GM12878 (cell line): ENCODE results near the gene GSC2. TPM values are rescaled to one million over a fixed set of nuclear protein-coding genes. Genes with fewer than 3 reads are reported as not detected.

Experiments used
- ATAC-seq: fragments of 200-7000 bp; cut with Tn5 transposase; 3 replicates; pipeline ENCODE4 v1.9.1; 2020; ENCODE audit warnings: mild to moderate bottlenecking, moderate library complexity
- BruUV-seq: library from RNA; stranded (reverse); fragments of 400-500 nt; replicated peaks from 2 replicates; lab custom pipeline; 2021; lab: Mats Ljungman, UMichigan
- CTCF ChIA-PET: fragments of 300-600 bp; sonication (Branson Sonifier 250); formaldehyde crosslinking; extraction: SDS; loops from one replicate; lab custom pipeline; 2021; ENCODE audit warnings: inconsistent platforms; lab: Yijun Ruan, JAX
- POLR2A ChIA-PET: fragments of 350-600 bp; formaldehyde crosslinking; extraction: SDS; loops from one replicate; lab custom pipeline; 2021; ENCODE audit warnings: inconsistent platforms; lab: Charles Lee
- RAD21 ChIA-PET: fragments of 300-600 bp; sonication (Branson Sonifier 250); formaldehyde crosslinking; loops from one replicate; lab custom pipeline; 2023; ENCODE audit warnings: antibody characterized with exemption; ENCODE audit not compliant: unreplicated experiment; lab: Charles Lee
- SMC1A ChIA-PET: fragments of 300-600 bp; sonication (Branson Sonifier 250); formaldehyde crosslinking; loops from one replicate; lab custom pipeline; 2023; ENCODE audit not compliant: unreplicated experiment, uncharacterized antibody; lab: Charles Lee
- DNase-seq: peaks from one replicate; pipeline ENCODE4 v3.0.0-alpha.2; 2011; ENCODE audit warnings: low read depth, low spot score
- FAIRE-seq: peaks from 3 replicates; lab custom pipeline; 2011; peaks lifted over from hg19 to GRCh38; lab: Jason Lieb, UNC
- H2AFZ ChIP-seq: 2 replicates; pipeline ENCODE4 v1.6.0; 2011; ENCODE audit warnings: low read depth, low read length, control low read depth; ENCODE audit not compliant: control insufficient read depth
- H3K27ac ChIP-seq: 2 replicates; pipeline ENCODE4 v1.5.1; 2011; ENCODE audit warnings: control low read depth; ENCODE audit not compliant: control insufficient read depth, insufficient read depth
- H3K27me3 ChIP-seq, 2 experiments: replicated peaks in 1 of 2; 2 replicates each; pipeline versions ENCODE4 v1.6.0 to v1.6.1; 2011; ENCODE audit warnings: low read length in 1 of 2; ENCODE audit not compliant: control insufficient read depth in 2 of 2, insufficient read depth in 2 of 2
- H3K36me3 ChIP-seq, 2 experiments: 2 replicates each; pipeline ENCODE4 v1.5.1; 2011; ENCODE audit warnings: low read length in 1 of 2; ENCODE audit not compliant: control insufficient read depth in 2 of 2, insufficient read depth in 2 of 2
- H3K4me1 ChIP-seq: 2 replicates; pipeline ENCODE4 v1.6.1; 2011; ENCODE audit warnings: mild to moderate bottlenecking, low read length, moderate library complexity, mixed read lengths; ENCODE audit not compliant: control insufficient read depth, insufficient read depth
- H3K4me2 ChIP-seq: 2 replicates; pipeline ENCODE4 v1.6.0; 2011; ENCODE audit warnings: control low read depth; ENCODE audit not compliant: control insufficient read depth, insufficient read depth
- H3K4me3 ChIP-seq: fragments of 200-600 bp; sonication (generic); 2 replicates; pipeline ENCODE4 v1.5.1; 2016
- H3K79me2 ChIP-seq: 2 replicates; pipeline ENCODE4 v1.6.0; 2011; ENCODE audit warnings: low read length; ENCODE audit not compliant: control insufficient read depth, insufficient read depth
- H3K9ac ChIP-seq: 2 replicates; pipeline ENCODE4 v1.8.0; 2011; ENCODE audit warnings: low read length, control low read depth, mixed read lengths; ENCODE audit not compliant: control insufficient read depth, insufficient read depth
- H3K9me3 ChIP-seq: replicated peaks from 3 replicates; pipeline ENCODE4 v1.5.1; 2011; ENCODE audit warnings: mild to moderate bottlenecking, low read length; ENCODE audit not compliant: control insufficient read depth, insufficient read depth
- H4K20me1 ChIP-seq: 2 replicates; pipeline ENCODE4 v1.6.0; 2011; ENCODE audit not compliant: control insufficient read depth, insufficient read depth
- BCL11A ChIP-seq: IDR thresholded peaks from 2 replicates; pipeline ENCODE4 v1.6.1; 2011; ENCODE audit warnings: low read depth, low read length
- BRCA1 ChIP-seq: IDR thresholded peaks from 2 replicates; pipeline ENCODE4 v1.6.1; 2011; ENCODE audit warnings: low read depth, low read length, improper control_type of control experiment
- CBFB ChIP-seq: IDR thresholded peaks from 2 replicates; pipeline ENCODE4 v1.6.1; 2016; ENCODE audit warnings: antibody characterized with exemption, low read depth
- CEBPB ChIP-seq, 2 experiments: fragments of 150-350 bp in 1 of 2; IDR thresholded peaks; 2 replicates each; pipeline ENCODE4 v1.6.1; 2012 to 2014; ENCODE audit warnings: low read depth in 2 of 2, low read length in 2 of 2, borderline replicate concordance in 1 of 2, inconsistent platforms in 1 of 2
- CHD1 ChIP-seq: IDR thresholded peaks from 2 replicates; pipeline ENCODE4 v1.6.1; 2012; ENCODE audit warnings: low read depth, low read length, improper control_type of control experiment
- DPF2 ChIP-seq: fragments of 450-650 bp; IDR thresholded peaks from 2 replicates; pipeline ENCODE4 v1.6.1; 2017; ENCODE audit warnings: mild to moderate bottlenecking
- FOXK2 ChIP-seq: fragments of 450-650 bp; IDR thresholded peaks from 2 replicates; pipeline ENCODE4 v1.6.1; 2017; ENCODE audit warnings: mild to moderate bottlenecking, moderate library complexity
- MTA3 ChIP-seq: IDR thresholded peaks from 2 replicates; pipeline ENCODE4 v1.6.1; 2012; ENCODE audit warnings: low read length, inconsistent platforms, borderline replicate concordance
- NFXL1 ChIP-seq: fragments of 450-650 bp; IDR thresholded peaks from 2 replicates; pipeline ENCODE4 v1.6.1; 2017; ENCODE audit warnings: antibody characterized with exemption, mild to moderate bottlenecking, borderline replicate concordance
- ZNF274 ChIP-seq: IDR thresholded peaks from one replicate; pipeline ENCODE4 v1.8.0; 2011; ENCODE audit not compliant: insufficient read length, insufficient read depth
- WGBS: methylation state at CpG from one replicate; pipeline ENCODE4 v1.1.6; 2016; ENCODE audit warnings: low lambda C conversion rate; ENCODE audit not compliant: insufficient replicate concordance, insufficient coverage; ENCODE audit errors: missing lambda C conversion rate; 5-methylcytosine and 5-hydroxymethylcytosine counted together
- in situ Hi-C: fragments of 300-500 bp; cut with MboI; formaldehyde crosslinking; loops from 9 replicates; pipeline ENCODE4 v1.14.3; 2018; ENCODE audit warnings: mixed read lengths
- intact Hi-C: fragments of 100-400 bp; cut with micrococcal nuclease; formaldehyde crosslinking; loops from one replicate; pipeline ENCODE4 v1.14.2; 2022; ENCODE audit not compliant: unreplicated experiment
- polyA plus RNA-seq, 11 experiments: library from polyadenylated mRNA; depleted of rRNA in 4 of 11; unstranded in 6 of 11; stranded (reverse) in 5 of 11; fragments of >200 nt; fragmentation: Nextera tagmentation in 4 of 11; fragmentation: Illumina TruSeq in 1 of 11; extraction: Ambion mirVana in 4 of 11; extraction: Trizol in 1 of 11; gene quantifications; 1 replicate in 1 of 11; 2 replicates in 10 of 11; pipeline versions ENCODE4 v1.2.1 to v1.2.3, GENCODE V29; 2011 to 2016; ENCODE audit warnings: inconsistent platforms in 2 of 11, missing spikeins in 2 of 11, low read depth in 1 of 11
- total RNA-seq, 4 experiments: library from RNA; depleted of rRNA in 3 of 4; stranded (reverse); fragments of >200 nt in 3 of 4; fragmentation: Illumina TruSeq in 1 of 4; extraction: Trizol in 1 of 4; gene quantifications; 2 replicates each; pipeline versions ENCODE4 v1.2.1 to v1.2.3, GENCODE V29; 2013 to 2021
- TF ChIP-seq, protein P1 (sequence below): IDR thresholded peaks from 2 replicates; pipeline ENCODE4 v1.6.1; 2012; ENCODE audit warnings: low read depth, low read length, improper control_type of control experiment
- TF ChIP-seq, protein P2 (sequence below): fragments of 450-650 bp; IDR thresholded peaks from 2 replicates; pipeline ENCODE4 v1.6.1; 2017; ENCODE audit warnings: low read depth, mild to moderate bottlenecking, moderate library complexity

The GSC2 gene
- total and polyA plus RNA-seq, 10 of the 15 experiments (the other 5 are each of a cell fraction or from before 2014, with no cell fraction given), result not detected

DNA sequence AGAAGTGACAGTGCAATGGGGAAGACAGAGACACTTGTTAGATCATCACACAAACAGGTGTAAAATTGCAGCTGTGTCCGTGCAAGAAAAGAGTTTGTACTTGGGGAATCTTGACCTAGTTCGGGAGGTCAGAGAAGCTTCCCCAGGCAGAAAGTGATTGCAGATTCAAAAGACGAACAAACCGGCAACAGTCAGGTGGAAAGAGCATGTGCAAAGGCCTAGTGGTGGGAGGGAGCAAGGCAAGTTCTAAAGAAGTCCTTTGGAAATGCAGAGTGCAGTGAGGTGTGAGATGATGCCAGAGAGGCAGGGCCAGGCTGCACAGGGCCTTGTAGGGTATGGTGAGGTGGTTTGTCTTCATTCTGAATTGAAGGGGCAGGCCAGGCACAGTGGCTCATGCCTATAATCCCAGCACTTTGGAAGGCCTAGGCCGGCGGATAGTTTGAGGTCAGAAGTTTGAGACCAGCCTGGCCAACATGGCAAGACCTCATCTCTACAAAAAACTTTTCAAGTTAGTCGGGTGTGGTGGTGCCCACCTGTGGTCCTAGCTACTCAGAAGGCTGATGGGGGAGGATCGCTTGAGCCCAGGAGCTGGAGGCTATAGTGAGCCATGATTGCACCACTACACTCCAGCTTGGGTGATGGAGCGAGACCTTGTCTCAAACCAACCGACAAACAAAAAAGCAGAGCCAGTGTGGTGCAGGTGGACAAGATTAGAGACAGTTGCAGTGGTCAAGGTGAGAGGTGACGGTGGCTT lies 3.7 kb downstream of the GSC2 start:
- intact Hi-C loops, result no loop called here
- no TSS peak for BruUV-seq
- WGBS, result 43% methylated on average over 11 of the region's 11 CpGs
- CTCF ChIA-PET, result interaction anchor here (0.6 to 2.5 kb wide), 5 partner anchors 31 to 483 kb away, joined by 3 to 19 read pairs (median 4); no protein-coding TSS in a partner anchor
- H3K9ac ChIP-seq, result no peak overlapping the region
- H3K27me3 ChIP-seq, result peaks cover 5 to 15% of the 10 kb centered on the region in 2 experiments
- peaks cover 4% of the 10 kb centered on the region for H3K4me1 ChIP-seq
- FAIRE-seq, result no peak
- peaks cover 0 to 4% of the 10 kb centered on the region in 2 experiments; a peak in 2 of 4 replicates for H3K36me3 ChIP-seq
- H3K79me2 ChIP-seq, result peaks cover 13% of the 10 kb centered on the region
- no peak overlapping the region for H3K4me3 ChIP-seq
- H3K27ac ChIP-seq, result no peak overlapping the region
- TF ChIP-seq CHD1, result no peak
- TF ChIP-seq NFXL1, result no peak
- no peak for TF ChIP-seq FOXK2
- TF ChIP-seq BCL11A, result no peak
- TF ChIP-seq DPF2, result no peak
- TF ChIP-seq BRCA1, result no peak
- no peak for TF ChIP-seq CEBPB (IDR thresholded peaks at IDR 0.05; ENCODE audit: borderline replicate concordance in 1 of 2, low read depth in 2 of 2, low read length in 2 of 2)
- no peak for TF ChIP-seq MTA3
- no peak for TF ChIP-seq ZNF274
- TF ChIP-seq, protein P1, sequence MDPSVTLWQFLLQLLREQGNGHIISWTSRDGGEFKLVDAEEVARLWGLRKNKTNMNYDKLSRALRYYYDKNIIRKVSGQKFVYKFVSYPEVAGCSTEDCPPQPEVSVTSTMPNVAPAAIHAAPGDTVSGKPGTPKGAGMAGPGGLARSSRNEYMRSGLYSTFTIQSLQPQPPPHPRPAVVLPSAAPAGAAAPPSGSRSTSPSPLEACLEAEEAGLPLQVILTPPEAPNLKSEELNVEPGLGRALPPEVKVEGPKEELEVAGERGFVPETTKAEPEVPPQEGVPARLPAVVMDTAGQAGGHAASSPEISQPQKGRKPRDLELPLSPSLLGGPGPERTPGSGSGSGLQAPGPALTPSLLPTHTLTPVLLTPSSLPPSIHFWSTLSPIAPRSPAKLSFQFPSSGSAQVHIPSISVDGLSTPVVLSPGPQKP, result no peak
- TF ChIP-seq, protein P2, sequence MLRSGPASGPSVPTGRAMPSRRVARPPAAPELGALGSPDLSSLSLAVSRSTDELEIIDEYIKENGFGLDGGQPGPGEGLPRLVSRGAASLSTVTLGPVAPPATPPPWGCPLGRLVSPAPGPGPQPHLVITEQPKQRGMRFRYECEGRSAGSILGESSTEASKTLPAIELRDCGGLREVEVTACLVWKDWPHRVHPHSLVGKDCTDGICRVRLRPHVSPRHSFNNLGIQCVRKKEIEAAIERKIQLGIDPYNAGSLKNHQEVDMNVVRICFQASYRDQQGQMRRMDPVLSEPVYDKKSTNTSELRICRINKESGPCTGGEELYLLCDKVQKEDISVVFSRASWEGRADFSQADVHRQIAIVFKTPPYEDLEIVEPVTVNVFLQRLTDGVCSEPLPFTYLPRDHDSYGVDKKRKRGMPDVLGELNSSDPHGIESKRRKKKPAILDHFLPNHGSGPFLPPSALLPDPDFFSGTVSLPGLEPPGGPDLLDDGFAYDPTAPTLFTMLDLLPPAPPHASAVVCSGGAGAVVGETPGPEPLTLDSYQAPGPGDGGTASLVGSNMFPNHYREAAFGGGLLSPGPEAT, result no peak
- TF ChIP-seq CBFB, result no peak
- TF ChIP-seq, all 136 proteins: peak for 0
- in situ Hi-C loops, result no loop called here
- Histone ChIP-seq H3K9me3 (no peaks in the 10 kb centered on the region), H4K20me1 (no peaks in the 10 kb centered on the region), H2AFZ (no peak overlapping the region), H3K4me2 (no peak overlapping the region)
- SMC1A ChIA-PET, result interaction anchor here (0.6 to 1.9 kb wide), 2 partner anchors 334 to 806 kb away, joined by 3 to 8 read pairs; partner anchors contain the start of gene CDC45
- ATAC-seq (no peak), DNase-seq (no peak)
- POLR2A ChIA-PET, result no interaction called here
- RAD21 ChIA-PET, result interaction anchor here (0.9 kb wide), 1 partner anchor 483 kb away, joined by 4 read pairs; no protein-coding TSS in a partner anchor
